A549 (cell line): ENCODE results near the gene PIAS2. TPM values are rescaled to one million over a fixed set of nuclear protein-coding genes. Genes with fewer than 3 reads are reported as not detected.
A peak's percentile ranks its signal among the peaks of the same experiment; 100 is the strongest.

ENCODE experiments used
- ATAC-seq, 2 experiments: fragments of 200-7000 bp in 1 of 2; fragments of >200 bp in 1 of 2; cut with Nextera tagmentation in 1 of 2; cut with Tn5 transposase in 1 of 2; 3 replicates each; pipeline versions ENCODE4 v1.8.0 to v1.9.1; 2018 to 2020; ENCODE audit warnings: mild to moderate bottlenecking in 1 of 2, moderate library complexity in 1 of 2
- CTCF ChIA-PET: fragments of 300-600 bp; sonication (Branson Sonifier 250); formaldehyde crosslinking; extraction: SDS; loops from one replicate; lab custom pipeline; 2021; ENCODE audit warnings: antibody characterized with exemption, inconsistent platforms; lab: Yijun Ruan, JAX
- POLR2A ChIA-PET: fragments of 350-600 bp; formaldehyde crosslinking; extraction: SDS; loops from one replicate; lab custom pipeline; 2021; ENCODE audit warnings: antibody characterized with exemption, inconsistent platforms; lab: Yijun Ruan, JAX
- DNase-seq, 2 experiments: peaks; one replicate each; pipeline versions ENCODE4 v3.0.0 to v3.0.0-alpha.2; 2011 to 2016; ENCODE audit warnings: low read depth in 1 of 2, low spot score in 1 of 2
- FAIRE-seq: peaks from 2 replicates; lab custom pipeline; 2011; peaks lifted over from hg19 to GRCh38; lab: Jason Lieb, UNC
- H3K27ac ChIP-seq, 2 experiments: fragments of >200 bp; sonication (Bioruptor Twin); formaldehyde crosslinking; 3 replicates each; pipeline ENCODE4 v1.5.1; 2016 to 2017
- H3K4me1 ChIP-seq: fragments of >200 bp; sonication (Bioruptor Twin); formaldehyde crosslinking; 3 replicates; pipeline ENCODE4 v1.6.1; 2016
- H3K4me2 ChIP-seq: fragments of >200 bp; sonication (Bioruptor Twin); formaldehyde crosslinking; 3 replicates; pipeline ENCODE4 v1.6.1; 2016
- H3K4me3 ChIP-seq: fragments of >200 bp; sonication (Bioruptor Twin); formaldehyde crosslinking; 3 replicates; pipeline ENCODE4 v1.5.1; 2016
- H3K9me3 ChIP-seq: fragments of >200 bp; sonication (Bioruptor Twin); formaldehyde crosslinking; 3 replicates; pipeline ENCODE4 v1.6.1; 2016
- BHLHE40 ChIP-seq: IDR thresholded peaks from 2 replicates; pipeline ENCODE4 v1.6.1; 2012; ENCODE audit warnings: low read depth, low read length, inconsistent platforms
- CEBPB ChIP-seq, 2 experiments: fragments of >200 bp in 1 of 2; sonication (Bioruptor Twin) in 1 of 2; formaldehyde crosslinking in 1 of 2; IDR thresholded peaks; 2 replicates each; pipeline ENCODE4 v1.6.1; 2012 to 2016
- CHD2 ChIP-seq: fragments of 150-350 bp; IDR thresholded peaks from 2 replicates; pipeline ENCODE4 v1.6.1; 2014; ENCODE audit warnings: low read length; ENCODE audit not compliant: partially characterized antibody
- EHF ChIP-seq: fragments of 250-450 bp; sonication (Bioruptor Pico); IDR thresholded peaks from 2 replicates; pipeline ENCODE4 v1.5.0; 2020; ENCODE audit warnings: mild to moderate bottlenecking
- EHMT2 ChIP-seq: fragments of 200-600 bp; sonication (generic); IDR thresholded peaks from 2 replicates; pipeline ENCODE4 v1.6.1; 2016; ENCODE audit warnings: antibody characterized with exemption, low read depth, mild to moderate bottlenecking, moderate library complexity
- EP300 ChIP-seq, 2 experiments: fragments of >200 bp; sonication (Bioruptor Twin); formaldehyde crosslinking; IDR thresholded peaks; 2 replicates in 1 of 2; 3 replicates in 1 of 2; pipeline ENCODE4 v1.6.1; 2016 to 2017
- FOXS1 ChIP-seq: fragments of 250-450 bp; sonication (Bioruptor Pico); IDR thresholded peaks from 2 replicates; pipeline ENCODE4 v1.5.0; 2020; ENCODE audit warnings: mild to moderate bottlenecking, moderate library complexity
- HOXA7 ChIP-seq: fragments of 250-450 bp; sonication (Bioruptor Pico); IDR thresholded peaks from 2 replicates; pipeline ENCODE4 v1.5.0; 2020; ENCODE audit warnings: mild to moderate bottlenecking, moderate library complexity
- JUN ChIP-seq, 2 experiments: fragments of >200 bp; sonication (Bioruptor Twin); formaldehyde crosslinking; IDR thresholded peaks; 2 replicates in 1 of 2; 3 replicates in 1 of 2; pipeline ENCODE4 v1.6.1; 2016 to 2017
- JUNB ChIP-seq: fragments of >200 bp; sonication (Bioruptor Twin); formaldehyde crosslinking; IDR thresholded peaks from 2 replicates; pipeline ENCODE4 v1.6.1; 2016
- KDM1A ChIP-seq: fragments of 200-600 bp; sonication (generic); IDR thresholded peaks from 2 replicates; pipeline ENCODE4 v1.6.1; 2016; ENCODE audit warnings: low read depth, mild to moderate bottlenecking
- KDM5A ChIP-seq: fragments of 200-600 bp; sonication (generic); IDR thresholded peaks from 2 replicates; pipeline ENCODE4 v1.6.1; 2016; ENCODE audit warnings: antibody characterized with exemption, mild to moderate bottlenecking
- NFE2L2 ChIP-seq: fragments of 150-350 bp; conservative IDR thresholded peaks from 2 replicates; pipeline ENCODE4 v1.6.1; 2014; ENCODE audit warnings: low read length
- PHF8 ChIP-seq: fragments of 200-600 bp; sonication (generic); IDR thresholded peaks from 2 replicates; pipeline ENCODE4 v1.6.1; 2016; ENCODE audit warnings: low read depth, mild to moderate bottlenecking, antibody characterized with exemption, moderate library complexity, borderline replicate concordance
- POLR2A ChIP-seq: IDR thresholded peaks from 2 replicates; pipeline ENCODE4 v1.6.1; 2012; ENCODE audit warnings: mild to moderate bottlenecking, low read length
- RARB ChIP-seq: fragments of 250-450 bp; sonication (Bioruptor Pico); IDR thresholded peaks from 2 replicates; pipeline ENCODE4 v1.8.0; 2021; ENCODE audit warnings: mild to moderate bottlenecking, moderate library complexity
- SREBF2 ChIP-seq: fragments of 450-650 bp; IDR thresholded peaks from 2 replicates; pipeline ENCODE4 v1.6.1; 2014; ENCODE audit warnings: mild to moderate bottlenecking, moderate library complexity
- TP53 ChIP-seq: fragments of 250-450 bp; sonication (Bioruptor Pico); IDR thresholded peaks from 2 replicates; pipeline ENCODE4 v1.5.0; 2021; ENCODE audit warnings: mild to moderate bottlenecking, moderate library complexity
- ZC3H11A ChIP-seq: fragments of 450-650 bp; IDR thresholded peaks from 2 replicates; pipeline ENCODE4 v1.6.1; 2014; ENCODE audit warnings: antibody characterized with exemption, mild to moderate bottlenecking
- ZNF302 ChIP-seq: fragments of 250-450 bp; sonication (Bioruptor Pico); IDR thresholded peaks from 2 replicates; pipeline ENCODE4 v1.9.0; 2021; ENCODE audit warnings: inconsistent platforms, mild to moderate bottlenecking, moderate library complexity
- ZSCAN20 ChIP-seq: fragments of 250-450 bp; sonication (Bioruptor Pico); IDR thresholded peaks from 2 replicates; pipeline ENCODE4 v1.8.0; 2022; ENCODE audit warnings: mild to moderate bottlenecking, moderate library complexity
- whole genome bisulfite sequencing: methylation state at CpG from one replicate; pipeline ENCODE4 v1.1.6; 2017; ENCODE audit errors: missing lambda C conversion rate; 5-methylcytosine and 5-hydroxymethylcytosine counted together
- polyA plus RNA-seq, 4 experiments: library from polyadenylated mRNA; depleted of rRNA in 3 of 4; stranded (reverse); fragments of >200 nt; fragmentation: RNase III in 1 of 4; extraction: RNeasy Plus Mini Kit Qiagen cat#74134 plus additional on column Dnase treatment in 1 of 4; gene quantifications; 2 replicates in 3 of 4; 3 replicates in 1 of 4; pipeline ENCODE4 v1.2.3, GENCODE V29; 2011 to 2017
- TF ChIP-seq, protein P1 (sequence below): fragments of 200-600 bp; sonication (generic); IDR thresholded peaks from 2 replicates; pipeline ENCODE4 v1.6.1; 2016; ENCODE audit warnings: antibody characterized with exemption, mild to moderate bottlenecking, moderate library complexity
- TF ChIP-seq, protein P2 (sequence below): IDR thresholded peaks from 2 replicates; pipeline ENCODE4 v1.6.1; 2012; ENCODE audit warnings: low read depth, borderline replicate concordance
- TF ChIP-seq, protein P3 (sequence below): fragments of >200 bp; sonication (Bioruptor Twin); formaldehyde crosslinking; IDR thresholded peaks from 3 replicates; pipeline ENCODE4 v1.5.1; 2016
- TF ChIP-seq, protein P4 (sequence below): fragments of >200 bp; sonication (Bioruptor Twin); formaldehyde crosslinking; IDR thresholded peaks from 2 replicates; pipeline ENCODE4 v1.6.1; 2016

Gene PIAS2
- polyA plus RNA-seq, 2 of the 4 experiments (the other 2 are of a cell fraction) = 6.7 to 6.8 TPM

DNA sequence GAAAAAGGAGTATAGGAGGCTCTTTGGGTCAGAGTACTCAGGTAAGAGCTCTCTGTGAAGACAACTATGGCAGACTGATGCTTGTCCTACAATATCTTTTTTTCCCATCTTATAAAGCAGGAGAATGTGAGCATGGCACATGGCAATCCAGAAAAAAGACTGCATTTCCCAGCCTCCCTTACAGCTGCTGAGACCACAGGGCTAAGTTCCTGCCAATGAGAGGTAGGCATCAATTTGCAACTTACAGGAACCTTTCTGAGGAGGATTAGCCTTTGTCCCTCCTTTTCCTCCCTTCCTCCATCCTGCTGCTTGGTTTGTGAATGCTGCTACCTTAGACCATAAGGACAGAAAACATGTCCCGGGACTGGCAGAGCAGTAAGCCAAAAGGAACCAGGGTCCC lies 122.7 kb downstream of the PIAS2 start:
- FAIRE-seq = no peak
- ChIA-PET CTCF (no interaction called here), POLR2A (no interaction called here)
- H3K9me3 ChIP-seq = no peaks in the 10 kb centered on the region
- no peak for DNase-seq
- no peak overlapping the region for H3K4me2 ChIP-seq
- no peaks in the 10 kb centered on the region for H3K4me1 ChIP-seq
- no peak overlapping the region for H3K27ac ChIP-seq
- H3K4me3 ChIP-seq = no peak overlapping the region
- TF ChIP-seq KDM5A (no peak), EP300 (IDR thresholded peaks at IDR 0.05) (no peak), KDM1A (no peak), RARB (CRISPR knock-in tag) (no peak), JUNB (no peak), JUN (IDR thresholded peaks at IDR 0.05) (no peak), TP53 (CRISPR knock-in tag) (no peak), FOXS1 (CRISPR knock-in tag) (no peak), EHMT2 (no peak), POLR2A (no peak), PHF8 (no peak), EHF (no peak), ZNF302 (no peak), ZC3H11A (no peak)
- TF ChIP-seq, protein P1, sequence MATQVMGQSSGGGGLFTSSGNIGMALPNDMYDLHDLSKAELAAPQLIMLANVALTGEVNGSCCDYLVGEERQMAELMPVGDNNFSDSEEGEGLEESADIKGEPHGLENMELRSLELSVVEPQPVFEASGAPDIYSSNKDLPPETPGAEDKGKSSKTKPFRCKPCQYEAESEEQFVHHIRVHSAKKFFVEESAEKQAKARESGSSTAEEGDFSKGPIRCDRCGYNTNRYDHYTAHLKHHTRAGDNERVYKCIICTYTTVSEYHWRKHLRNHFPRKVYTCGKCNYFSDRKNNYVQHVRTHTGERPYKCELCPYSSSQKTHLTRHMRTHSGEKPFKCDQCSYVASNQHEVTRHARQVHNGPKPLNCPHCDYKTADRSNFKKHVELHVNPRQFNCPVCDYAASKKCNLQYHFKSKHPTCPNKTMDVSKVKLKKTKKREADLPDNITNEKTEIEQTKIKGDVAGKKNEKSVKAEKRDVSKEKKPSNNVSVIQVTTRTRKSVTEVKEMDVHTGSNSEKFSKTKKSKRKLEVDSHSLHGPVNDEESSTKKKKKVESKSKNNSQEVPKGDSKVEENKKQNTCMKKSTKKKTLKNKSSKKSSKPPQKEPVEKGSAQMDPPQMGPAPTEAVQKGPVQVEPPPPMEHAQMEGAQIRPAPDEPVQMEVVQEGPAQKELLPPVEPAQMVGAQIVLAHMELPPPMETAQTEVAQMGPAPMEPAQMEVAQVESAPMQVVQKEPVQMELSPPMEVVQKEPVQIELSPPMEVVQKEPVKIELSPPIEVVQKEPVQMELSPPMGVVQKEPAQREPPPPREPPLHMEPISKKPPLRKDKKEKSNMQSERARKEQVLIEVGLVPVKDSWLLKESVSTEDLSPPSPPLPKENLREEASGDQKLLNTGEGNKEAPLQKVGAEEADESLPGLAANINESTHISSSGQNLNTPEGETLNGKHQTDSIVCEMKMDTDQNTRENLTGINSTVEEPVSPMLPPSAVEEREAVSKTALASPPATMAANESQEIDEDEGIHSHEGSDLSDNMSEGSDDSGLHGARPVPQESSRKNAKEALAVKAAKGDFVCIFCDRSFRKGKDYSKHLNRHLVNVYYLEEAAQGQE = no peak
- TF ChIP-seq, protein P2, sequence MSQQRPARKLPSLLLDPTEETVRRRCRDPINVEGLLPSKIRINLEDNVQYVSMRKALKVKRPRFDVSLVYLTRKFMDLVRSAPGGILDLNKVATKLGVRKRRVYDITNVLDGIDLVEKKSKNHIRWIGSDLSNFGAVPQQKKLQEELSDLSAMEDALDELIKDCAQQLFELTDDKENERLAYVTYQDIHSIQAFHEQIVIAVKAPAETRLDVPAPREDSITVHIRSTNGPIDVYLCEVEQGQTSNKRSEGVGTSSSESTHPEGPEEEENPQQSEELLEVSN = no peak
- ATAC-seq = no peak
- WGBS = 100% methylated on average over 1 of the region's 1 CpG

DNA sequence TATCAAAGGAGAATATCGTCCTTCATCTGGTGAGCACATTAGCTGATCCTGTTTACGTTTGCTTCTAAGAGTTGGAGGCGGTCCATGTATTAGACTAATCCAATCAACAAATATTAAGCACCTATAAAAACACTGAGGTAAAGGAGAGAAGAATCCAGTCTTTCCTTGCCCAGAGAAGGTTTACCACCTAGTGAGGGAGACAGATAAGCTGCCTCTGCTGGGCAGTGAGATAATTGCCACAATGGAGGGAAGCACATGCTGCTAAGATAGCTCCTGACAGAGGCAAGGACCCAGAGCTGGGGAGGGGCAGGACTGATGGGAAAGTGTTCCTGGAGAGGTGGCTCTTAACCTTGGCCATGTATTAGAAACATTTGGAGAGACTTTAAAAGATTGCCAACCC lies 123.7 kb downstream of the PIAS2 start:
- Histone ChIP-seq H3K4me3 (no peak overlapping the region), H3K4me2 (no peak overlapping the region), H3K4me1 (no peaks in the 10 kb centered on the region), H3K27ac (no peak overlapping the region), H3K9me3 (no peaks in the 10 kb centered on the region)
- no peak for DNase-seq
- ChIA-PET POLR2A (no interaction called here), CTCF (interaction anchor here (0.7 kb wide), 1 partner anchor 26 kb away, joined by 3 read pairs; no protein-coding TSS in a partner anchor)
- peak; percentile 68 to 80; a peak in 4 of 6 replicates for ATAC-seq
- no peak for FAIRE-seq
- no peak for TF ChIP-seq JUN (IDR thresholded peaks at IDR 0.05)
- TF ChIP-seq ZSCAN20 (CRISPR knock-in tag) = no peak
- no peak for TF ChIP-seq NFE2L2
- no peak for TF ChIP-seq CEBPB (IDR thresholded peaks at IDR 0.05)
- TF ChIP-seq, protein P3, sequence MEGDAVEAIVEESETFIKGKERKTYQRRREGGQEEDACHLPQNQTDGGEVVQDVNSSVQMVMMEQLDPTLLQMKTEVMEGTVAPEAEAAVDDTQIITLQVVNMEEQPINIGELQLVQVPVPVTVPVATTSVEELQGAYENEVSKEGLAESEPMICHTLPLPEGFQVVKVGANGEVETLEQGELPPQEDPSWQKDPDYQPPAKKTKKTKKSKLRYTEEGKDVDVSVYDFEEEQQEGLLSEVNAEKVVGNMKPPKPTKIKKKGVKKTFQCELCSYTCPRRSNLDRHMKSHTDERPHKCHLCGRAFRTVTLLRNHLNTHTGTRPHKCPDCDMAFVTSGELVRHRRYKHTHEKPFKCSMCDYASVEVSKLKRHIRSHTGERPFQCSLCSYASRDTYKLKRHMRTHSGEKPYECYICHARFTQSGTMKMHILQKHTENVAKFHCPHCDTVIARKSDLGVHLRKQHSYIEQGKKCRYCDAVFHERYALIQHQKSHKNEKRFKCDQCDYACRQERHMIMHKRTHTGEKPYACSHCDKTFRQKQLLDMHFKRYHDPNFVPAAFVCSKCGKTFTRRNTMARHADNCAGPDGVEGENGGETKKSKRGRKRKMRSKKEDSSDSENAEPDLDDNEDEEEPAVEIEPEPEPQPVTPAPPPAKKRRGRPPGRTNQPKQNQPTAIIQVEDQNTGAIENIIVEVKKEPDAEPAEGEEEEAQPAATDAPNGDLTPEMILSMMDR = no peak
- TF ChIP-seq KDM5A = no peak
- no peak for TF ChIP-seq SREBF2
- no peak for TF ChIP-seq HOXA7
- TF ChIP-seq CHD2 = no peak
- no peak for TF ChIP-seq BHLHE40
- TF ChIP-seq, protein P4, sequence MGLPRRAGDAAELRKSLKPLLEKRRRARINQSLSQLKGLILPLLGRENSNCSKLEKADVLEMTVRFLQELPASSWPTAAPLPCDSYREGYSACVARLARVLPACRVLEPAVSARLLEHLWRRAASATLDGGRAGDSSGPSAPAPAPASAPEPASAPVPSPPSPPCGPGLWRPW = no peak
- TF ChIP-seq RARB (CRISPR knock-in tag) = no peak
- WGBS = 75% methylated on average over 3 of the region's 3 CpGs
